GM23248 (cell line): ENCODE measurements around the gene TTPAL.

Experiments used
- EZH2 ChIP-seq: fragments of 200-600 bp; sonication (generic); IDR thresholded peaks from 2 replicates; pipeline ENCODE4 v1.6.1; 2018; ENCODE audit warnings: antibody characterized with exemption, mild to moderate bottlenecking; ENCODE audit not compliant: insufficient read depth, poor library complexity, severe bottlenecking
- EZH2phosphoT487 ChIP-seq: fragments of 200-600 bp; sonication (generic); IDR thresholded peaks from 2 replicates; pipeline ENCODE4 v1.6.1; 2018; ENCODE audit warnings: antibody characterized with exemption, moderate library complexity, mild to moderate bottlenecking, low read depth; ENCODE audit not compliant: insufficient read depth

DNA sequence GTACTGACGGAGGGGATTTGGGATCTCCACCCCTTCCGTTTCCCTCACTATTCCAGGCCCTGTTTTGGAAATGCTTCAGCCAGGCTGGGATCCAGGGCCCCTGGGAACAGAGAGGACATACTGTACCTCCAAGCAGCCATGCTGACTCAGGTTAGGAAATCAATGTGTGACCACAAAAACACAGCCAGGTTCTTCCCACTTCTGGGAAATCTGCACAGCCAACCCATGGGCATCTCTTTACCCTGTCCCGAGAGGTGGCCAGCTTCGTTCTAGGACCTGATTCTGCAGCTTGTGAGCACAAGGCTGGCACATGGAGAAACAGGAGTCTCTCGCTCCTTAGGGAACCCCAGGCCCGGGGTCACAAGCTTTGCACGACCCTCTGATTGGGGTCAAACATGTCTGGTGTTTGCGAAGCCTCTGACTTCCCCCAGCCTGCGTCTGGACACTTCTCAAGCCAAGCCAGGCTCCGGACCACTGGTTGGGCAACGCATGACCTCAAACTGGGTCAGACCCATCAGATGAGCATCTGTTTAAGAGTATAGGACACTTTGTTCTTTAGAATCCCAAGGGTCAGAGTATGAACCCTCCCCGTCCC is 8.3 kb upstream of the TTPAL start:
- TF ChIP-seq EZH2 (no peak), EZH2phosphoT487 (no peak)
